H1 (cell line): ENCODE measurements around the gene TAF4. TPM values are rescaled to one million over a fixed set of nuclear protein-coding genes. Genes with fewer than 3 reads are reported as not detected.

Experiments used
- CTCF ChIA-PET: fragments of 300-600 bp; sonication (Branson Sonifier 250); formaldehyde crosslinking; loops from one replicate; lab custom pipeline; 2021; ENCODE audit not compliant: partially characterized antibody; lab: Charles Lee
- POLR2A ChIA-PET: fragments of 300-600 bp; sonication (Branson Sonifier 250); formaldehyde crosslinking; loops from one replicate; lab custom pipeline; 2021; ENCODE audit warnings: inconsistent platforms; ENCODE audit not compliant: partially characterized antibody; lab: Charles Lee
- DNase-seq, 2 experiments: peaks; one replicate each; pipeline versions ENCODE4 v3.0.0 to v3.0.0-alpha.2; 2010 to 2022; ENCODE audit warnings: low spot score in 2 of 2, low read depth in 1 of 2, mixed read lengths in 1 of 2
- FAIRE-seq: peaks from 2 replicates; lab custom pipeline; 2011; peaks lifted over from hg19 to GRCh38; lab: Jason Lieb, UNC
- H2AFZ ChIP-seq: 2 replicates; pipeline ENCODE4 v1.8.1; 2012; ENCODE audit warnings: low read length, inconsistent platforms
- H2AK5ac ChIP-seq: 2 replicates; pipeline ENCODE4 v1.6.1; 2013; ENCODE audit warnings: low read depth, low read length
- H2BK120ac ChIP-seq: replicated peaks from 2 replicates; pipeline ENCODE3; 2013; ENCODE audit warnings: low read depth, low read length, inconsistent platforms
- H2BK12ac ChIP-seq: 2 replicates; pipeline ENCODE4 v1.6.1; 2013; ENCODE audit warnings: low read depth, low read length
- H2BK15ac ChIP-seq: 2 replicates; pipeline ENCODE4 v1.6.1; 2013; ENCODE audit warnings: low read length
- H2BK20ac ChIP-seq: 2 replicates; pipeline ENCODE4 v1.6.1; 2013; ENCODE audit warnings: low read length
- H2BK5ac ChIP-seq: 2 replicates; pipeline ENCODE4 v1.6.1; 2013; ENCODE audit warnings: low read depth, low read length
- H3K14ac ChIP-seq: 2 replicates; pipeline ENCODE4 v1.6.1; 2013; ENCODE audit warnings: inconsistent platforms; ENCODE audit not compliant: insufficient read length
- H3K18ac ChIP-seq: 2 replicates; pipeline ENCODE4 v1.6.1; 2013; ENCODE audit warnings: low read length; ENCODE audit errors: extremely low read depth
- H3K23ac ChIP-seq: 2 replicates; pipeline ENCODE4 v1.6.1; 2013; ENCODE audit warnings: inconsistent platforms; ENCODE audit not compliant: insufficient read length
- H3K23me2 ChIP-seq: 2 replicates; pipeline ENCODE4 v1.6.1; 2013; ENCODE audit warnings: low read depth, low read length
- H3K27ac ChIP-seq: 2 replicates; pipeline ENCODE4 v1.6.1; 2011; ENCODE audit warnings: low read depth, low read length, inconsistent platforms
- H3K27me3 ChIP-seq, 4 experiments: replicated peaks in 1 of 4; 1 replicate in 1 of 4; 2 replicates in 3 of 4; pipeline versions ENCODE4 v1.6.1 to v1.8.1; 2011 to 2013; ENCODE audit warnings: low read length in 3 of 4, mild to moderate bottlenecking in 3 of 4, inconsistent platforms in 2 of 4, mixed read lengths in 2 of 4, moderate library complexity in 1 of 4; ENCODE audit not compliant: control insufficient read depth in 3 of 4, insufficient read depth in 3 of 4; ENCODE audit errors: extremely low read depth in 1 of 4
- H3K36me3 ChIP-seq, 4 experiments: 2 replicates each; pipeline versions ENCODE4 v1.6.1 to v1.8.1; 2011 to 2013; ENCODE audit warnings: mild to moderate bottlenecking in 4 of 4, low read length in 3 of 4, moderate library complexity in 2 of 4, control low read depth in 1 of 4, inconsistent platforms in 1 of 4; ENCODE audit not compliant: insufficient read depth in 4 of 4, control insufficient read depth in 2 of 4
- H3K4ac ChIP-seq: replicated peaks from 2 replicates; pipeline ENCODE3; 2013; ENCODE audit warnings: low read length, low read depth, mixed read lengths, inconsistent platforms; ENCODE audit not compliant: insufficient read length
- H3K4me1 ChIP-seq, 4 experiments: replicated peaks in 1 of 4; 1 replicate in 1 of 4; 2 replicates in 3 of 4; pipeline versions ENCODE4 v1.6.1 to v1.8.1; 2011 to 2013; ENCODE audit warnings: low read length in 3 of 4, inconsistent platforms in 2 of 4, mixed read lengths in 1 of 4; ENCODE audit not compliant: insufficient read depth in 4 of 4, control insufficient read depth in 3 of 4
- H3K4me2 ChIP-seq, 2 experiments: 2 replicates each; pipeline versions ENCODE4 v1.6.1 to v1.8.1; 2011 to 2013; ENCODE audit warnings: low read depth in 2 of 2, low read length in 2 of 2, control low read depth in 1 of 2, inconsistent platforms in 1 of 2, mild to moderate bottlenecking in 1 of 2; ENCODE audit not compliant: insufficient read depth in 1 of 2
- H3K4me3 ChIP-seq, 4 experiments: fragments of 200-600, 300-600 bp in 1 of 4; sonication (generic), shearing (Covaris generic), sonication (Bioruptor Twin) in 1 of 4; 2 replicates each; pipeline versions ENCODE4 v1.5.1 to v1.8.1; 2011 to 2016; ENCODE audit warnings: low read length in 4 of 4, low read depth in 3 of 4, control low read depth in 2 of 4, inconsistent platforms in 2 of 4, mild to moderate bottlenecking in 2 of 4, mixed read lengths in 1 of 4, moderate library complexity in 1 of 4; ENCODE audit not compliant: insufficient read depth in 2 of 4; ENCODE audit errors: extremely low read depth in 1 of 4
- H3K56ac ChIP-seq: replicated peaks from 2 replicates; pipeline ENCODE3; 2013; ENCODE audit warnings: low read depth, mild to moderate bottlenecking, mixed read lengths, low read length, inconsistent platforms; ENCODE audit not compliant: insufficient read length
- H3K79me1 ChIP-seq: 2 replicates; pipeline ENCODE4 v1.6.1; 2013; ENCODE audit warnings: low read depth, low read length, control low read depth
- H3K79me2 ChIP-seq, 2 experiments: 2 replicates each; pipeline versions ENCODE4 v1.6.1 to v1.8.1; 2012 to 2013; ENCODE audit warnings: low read length in 2 of 2, mild to moderate bottlenecking in 2 of 2, inconsistent platforms in 1 of 2; ENCODE audit not compliant: insufficient read depth in 2 of 2, control insufficient read depth in 1 of 2
- H3K9ac ChIP-seq, 4 experiments: replicated peaks in 1 of 4; 1 replicate in 1 of 4; 2 replicates in 3 of 4; pipeline versions ENCODE4 v1.6.1 to v1.8.1; 2011 to 2013; ENCODE audit warnings: low read depth in 3 of 4, low read length in 3 of 4, control low read depth in 2 of 4, mild to moderate bottlenecking in 2 of 4, moderate library complexity in 2 of 4, inconsistent platforms in 1 of 4; ENCODE audit errors: extremely low read depth in 1 of 4
- H3K9me3 ChIP-seq, 2 experiments: 2 replicates each; pipeline versions ENCODE4 v1.6.1 to v1.8.1; 2012 to 2013; ENCODE audit warnings: mild to moderate bottlenecking in 2 of 2, moderate library complexity in 2 of 2, control low read depth in 1 of 2, inconsistent platforms in 1 of 2, low read depth in 1 of 2, low read length in 1 of 2, mixed read lengths in 1 of 2; ENCODE audit not compliant: insufficient read depth in 2 of 2
- H4K20me1 ChIP-seq, 2 experiments: replicated peaks in 1 of 2; 2 replicates each; pipeline versions ENCODE3 to v1.8.1; 2011 to 2013; ENCODE audit warnings: inconsistent platforms in 2 of 2, low read length in 2 of 2, mild to moderate bottlenecking in 1 of 2; ENCODE audit not compliant: insufficient read depth in 2 of 2, control insufficient read depth in 1 of 2
- H4K5ac ChIP-seq: 2 replicates; pipeline ENCODE4 v1.6.1; 2013; ENCODE audit warnings: low read length, low read depth, mixed read lengths, inconsistent platforms; ENCODE audit not compliant: insufficient read length
- H4K8ac ChIP-seq: 2 replicates; pipeline ENCODE4 v1.8.0; 2013; ENCODE audit warnings: mild to moderate bottlenecking, moderate library complexity, low read length, inconsistent platforms; ENCODE audit not compliant: insufficient read depth; ENCODE audit errors: extremely low read depth
- H4K91ac ChIP-seq: replicated peaks from 2 replicates; pipeline ENCODE3; 2013; ENCODE audit warnings: low read length, mixed read lengths, inconsistent platforms; ENCODE audit not compliant: insufficient read length
- CBX8 ChIP-seq: fragments of 300-800, 300-1000 bp; sonication (generic); IDR thresholded peaks from 2 replicates; pipeline ENCODE4 v1.7.1; 2016; ENCODE audit warnings: low read depth, low read length, borderline replicate concordance
- FOSL1 ChIP-seq: IDR thresholded peaks from 2 replicates; pipeline ENCODE4 v1.6.1; 2011; ENCODE audit warnings: mild to moderate bottlenecking, low read depth, low read length, moderate library complexity; ENCODE audit not compliant: insufficient read depth
- GTF2F1 ChIP-seq: IDR thresholded peaks from 2 replicates; pipeline ENCODE4 v1.6.1; 2012; ENCODE audit warnings: low read depth, low read length, improper control_type of control experiment, borderline replicate concordance
- JUND ChIP-seq: IDR thresholded peaks from 2 replicates; pipeline ENCODE4 v1.6.1; 2011; ENCODE audit warnings: mild to moderate bottlenecking, improper control_type of control experiment, low read length
- KDM1A ChIP-seq: fragments of 200-600, 300-600 bp; sonication (generic); IDR thresholded peaks from 2 replicates; pipeline ENCODE4 v1.7.1; 2016; ENCODE audit warnings: mild to moderate bottlenecking, low read length, borderline replicate concordance
- TCF12 ChIP-seq: IDR thresholded peaks from 2 replicates; pipeline ENCODE4 v1.6.1; 2011; ENCODE audit warnings: low read depth, mild to moderate bottlenecking, low read length
- TEAD4 ChIP-seq: IDR thresholded peaks from 2 replicates; pipeline ENCODE4 v1.6.1; 2012; ENCODE audit warnings: low read depth, low read length, inconsistent platforms, mixed read lengths
- YY1 ChIP-seq: IDR thresholded peaks from 2 replicates; pipeline ENCODE4 v1.6.1; 2011; ENCODE audit warnings: low read depth, mild to moderate bottlenecking, low read length
- WGBS, 2 experiments: shearing (Covaris generic) in 1 of 2; methylation state at CpG; one replicate each; pipeline versions ENCODE4 v1.1.6 to v1.1.7; 2013 to 2015; ENCODE audit warnings: low lambda C conversion rate in 2 of 2, mixed read lengths in 2 of 2, inconsistent platforms in 1 of 2, low coverage in 1 of 2, missing lambda C conversion rate in 1 of 2; ENCODE audit not compliant: insufficient replicate concordance in 2 of 2, insufficient coverage in 1 of 2, insufficient read length in 1 of 2; ENCODE audit errors: extremely low coverage in 1 of 2, missing lambda C conversion rate in 1 of 2; 5-methylcytosine and 5-hydroxymethylcytosine counted together
- polyA plus RNA-seq, 7 experiments: library from polyadenylated mRNA; depleted of rRNA in 3 of 7; stranded (reverse) in 5 of 7; unstranded in 2 of 7; fragments of >200 nt in 5 of 7; fragments of 200-250 nt in 2 of 7; gene quantifications; 1 replicate in 5 of 7; 2 replicates in 1 of 7; 4 replicates in 1 of 7; pipeline versions ENCODE4 v1.2.1 to v1.2.3, GENCODE V29; 2011 to 2013; ENCODE audit warnings: missing spikeins in 2 of 7, mixed read lengths in 2 of 7
- total RNA-seq: library from RNA; stranded (reverse); fragmentation: NEBNext Ultra II Directional; extraction: Animal tissue kit (Norgen Biotek cat#: 25700); gene quantifications from 2 replicates; pipeline ENCODE4 v1.2.1, GENCODE V29; 2021
- TF ChIP-seq, protein P1 (sequence below): IDR thresholded peaks from 2 replicates; pipeline ENCODE4 v1.6.1; 2012; ENCODE audit warnings: low read length, inconsistent platforms
- TF ChIP-seq, protein P2 (sequence below): IDR thresholded peaks from 2 replicates; pipeline ENCODE4 v1.6.1; 2011; ENCODE audit warnings: low read depth, mild to moderate bottlenecking, low read length; ENCODE audit not compliant: insufficient read depth

The TAF4 gene
- total and polyA plus RNA-seq, 2 of the 8 experiments (the other 6 are each of a cell fraction or from before 2014, with no cell fraction given) = 16.0 to 30.1 TPM

- H3K18ac ChIP-seq = no peak overlapping the region
- H3K36me3 ChIP-seq = peaks cover 5 to 8% (median 6%) of the 10 kb centered on the region in 4 experiments; a peak in 5 of 8 replicates
- H3K27me3 ChIP-seq = no peaks in the 10 kb centered on the region
- H3K4me3 ChIP-seq = no peak overlapping the region
- no peak overlapping the region for H3K56ac ChIP-seq
- DNase-seq = no peak
- CTCF ChIA-PET = interaction anchor here (1.6 kb wide), 2 partner anchors 77 to 81 kb away, joined by 4 to 5 read pairs; no protein-coding TSS in a partner anchor
- peaks cover 12 to 37% of the 10 kb centered on the region in 2 experiments for H4K20me1 ChIP-seq
- H3K4me1 ChIP-seq = peaks cover 0 to 3% (median 0%) of the 10 kb centered on the region in 4 experiments; a peak in 3 of 7 replicates
- H4K8ac ChIP-seq = peak overlapping the region; percentile 39; the same call in 1 of the 2 replicates
- TF ChIP-seq TEAD4 (no peak), KDM1A (no peak), FOSL1 (no peak), YY1 (no peak), GTF2F1 (no peak), TCF12 (no peak), CBX8 (no peak), JUND (no peak)
- TF ChIP-seq, protein P1, sequence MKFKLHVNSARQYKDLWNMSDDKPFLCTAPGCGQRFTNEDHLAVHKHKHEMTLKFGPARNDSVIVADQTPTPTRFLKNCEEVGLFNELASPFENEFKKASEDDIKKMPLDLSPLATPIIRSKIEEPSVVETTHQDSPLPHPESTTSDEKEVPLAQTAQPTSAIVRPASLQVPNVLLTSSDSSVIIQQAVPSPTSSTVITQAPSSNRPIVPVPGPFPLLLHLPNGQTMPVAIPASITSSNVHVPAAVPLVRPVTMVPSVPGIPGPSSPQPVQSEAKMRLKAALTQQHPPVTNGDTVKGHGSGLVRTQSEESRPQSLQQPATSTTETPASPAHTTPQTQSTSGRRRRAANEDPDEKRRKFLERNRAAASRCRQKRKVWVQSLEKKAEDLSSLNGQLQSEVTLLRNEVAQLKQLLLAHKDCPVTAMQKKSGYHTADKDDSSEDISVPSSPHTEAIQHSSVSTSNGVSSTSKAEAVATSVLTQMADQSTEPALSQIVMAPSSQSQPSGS = no peak
- TF ChIP-seq, protein P2, sequence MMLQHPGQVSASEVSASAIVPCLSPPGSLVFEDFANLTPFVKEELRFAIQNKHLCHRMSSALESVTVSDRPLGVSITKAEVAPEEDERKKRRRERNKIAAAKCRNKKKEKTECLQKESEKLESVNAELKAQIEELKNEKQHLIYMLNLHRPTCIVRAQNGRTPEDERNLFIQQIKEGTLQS = no peak
- no peak overlapping the region for H3K4ac ChIP-seq
- no peak overlapping the region for H2AFZ ChIP-seq
- no peak overlapping the region for H3K23ac ChIP-seq
- no peak for FAIRE-seq
- no peak overlapping the region for H2BK12ac ChIP-seq
- H3K4me2 ChIP-seq = no peak overlapping the region
- H3K14ac ChIP-seq = no peak overlapping the region
- H2BK120ac ChIP-seq = no peak overlapping the region
- H4K91ac ChIP-seq = no peak overlapping the region
- POLR2A ChIA-PET = interaction anchor here (1.3 to 2.7 kb wide), 2 partner anchors 8 to 66 kb away, joined by 3 to 10 read pairs; partner anchors contain the start of gene LSM14B
- H2BK15ac ChIP-seq = no peak overlapping the region
- 95% methylated on average over 21 of the region's 21 CpGs; no CpG with 5 or more reads in 1 of the 2 experiments for WGBS, 2 experiments
- peaks cover 30% of the 10 kb centered on the region for H3K79me1 ChIP-seq
- no peak overlapping the region for H4K5ac ChIP-seq
- no peak overlapping the region for H3K9ac ChIP-seq
- no peak overlapping the region for H2BK5ac ChIP-seq
- no peak overlapping the region for H3K27ac ChIP-seq
- peaks cover 0 to 3% of the 10 kb centered on the region in 2 experiments; a peak in 1 of 4 replicates for H3K9me3 ChIP-seq
- no peak overlapping the region for H2BK20ac ChIP-seq
- H2AK5ac ChIP-seq = no peak overlapping the region
- peaks cover 31 to 87% of the 10 kb centered on the region in 2 experiments; a peak in 3 of 4 replicates for H3K79me2 ChIP-seq
- no peaks in the 10 kb centered on the region; the same call in 1 of the 2 replicates for H3K23me2 ChIP-seq
These were observed 10.4 kb downstream of the TAF4 start for GRCh38 chr20:62055106-62055861.
